ENCODE results near the gene AUTS2.

The AUTS2 gene

GRCh38 chr7:70570961-70571360 is 972.7 kb downstream of the AUTS2 start:
- H3K4me3 ChIP-seq (ENCODE audit: low read length) = no peak overlapping the region
- TF ChIP-seq CTCF (conservative IDR thresholded peaks at IDR 0.05; ENCODE audit: low read depth, low read length) = no peak
- DNase-seq (ENCODE audit: low read depth) = no peak

GRCh38 chr7:70571403-70571934 is 973.2 kb downstream of the AUTS2 start:
- DNase-seq (ENCODE audit: low read depth) = peak; percentile 42
- H3K4me3 ChIP-seq (ENCODE audit: low read length) = no peak overlapping the region
- no peak for TF ChIP-seq CTCF (conservative IDR thresholded peaks at IDR 0.05; ENCODE audit: low read depth, low read length)

DNA sequence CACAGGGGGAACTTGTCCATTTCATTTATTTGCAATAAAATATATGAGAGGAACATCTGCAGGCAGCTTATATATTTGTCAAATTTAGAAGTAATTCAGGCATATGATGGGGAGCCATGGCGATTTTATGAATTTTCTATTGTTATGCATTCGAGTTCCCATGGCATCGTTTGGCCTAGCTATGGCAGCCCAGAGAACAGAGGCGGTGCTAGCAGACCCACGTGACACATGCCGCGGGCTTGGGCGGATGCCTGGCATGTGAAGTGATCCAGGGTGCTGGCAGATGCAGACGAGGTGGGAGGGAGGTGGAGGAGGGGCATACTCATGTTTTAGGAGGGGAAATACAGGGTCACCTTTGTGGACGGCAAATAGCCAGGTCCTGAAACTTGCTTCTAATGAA is 973.7 kb downstream of the AUTS2 start:
- no peak overlapping the region for H3K4me3 ChIP-seq (ENCODE audit: low read length)
- DNase-seq (ENCODE audit: low read depth) = no peak
- TF ChIP-seq CTCF (conservative IDR thresholded peaks at IDR 0.05; ENCODE audit: low read depth, low read length) = no peak

DNA sequence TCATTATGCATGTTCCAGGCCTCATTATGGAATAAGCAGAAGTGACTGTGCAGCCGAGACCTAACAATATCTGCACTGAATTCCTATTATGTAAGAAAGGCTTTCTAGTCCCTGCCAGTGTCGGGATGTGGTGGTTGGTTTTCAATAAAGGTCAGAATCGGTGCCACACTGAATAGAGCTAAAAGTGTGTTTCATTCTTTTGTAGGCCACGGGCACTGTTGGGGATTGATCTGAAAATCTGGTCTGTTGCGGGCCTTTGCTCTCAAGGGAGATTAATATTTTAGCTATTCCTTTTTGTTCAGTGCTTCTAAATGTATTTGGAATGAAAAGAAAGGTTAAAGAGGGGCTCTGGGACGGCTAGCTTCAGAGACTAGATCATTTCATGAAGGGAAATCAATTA is 974.3 kb downstream of the AUTS2 start:
- no peak for DNase-seq (ENCODE audit: low read depth)
- no peak overlapping the region for H3K4me3 ChIP-seq (ENCODE audit: low read length)
- no peak for TF ChIP-seq CTCF (conservative IDR thresholded peaks at IDR 0.05; ENCODE audit: low read depth, low read length)

- DNase-seq (ENCODE audit: low read depth) = peak; percentile 92
- no peak overlapping the region for H3K4me3 ChIP-seq (ENCODE audit: low read length)
- no peak for TF ChIP-seq CTCF (conservative IDR thresholded peaks at IDR 0.05; ENCODE audit: low read depth, low read length)
These were observed 974.9 kb downstream of the AUTS2 start for GRCh38 chr7:70573071-70573661.

GRCh38 chr7:70573696-70574095 is 975.4 kb downstream of the AUTS2 start:
- H3K4me3 ChIP-seq (ENCODE audit: low read length) = no peak overlapping the region
- no peak for TF ChIP-seq CTCF (conservative IDR thresholded peaks at IDR 0.05; ENCODE audit: low read depth, low read length)
- no peak for DNase-seq (ENCODE audit: low read depth)

DNA sequence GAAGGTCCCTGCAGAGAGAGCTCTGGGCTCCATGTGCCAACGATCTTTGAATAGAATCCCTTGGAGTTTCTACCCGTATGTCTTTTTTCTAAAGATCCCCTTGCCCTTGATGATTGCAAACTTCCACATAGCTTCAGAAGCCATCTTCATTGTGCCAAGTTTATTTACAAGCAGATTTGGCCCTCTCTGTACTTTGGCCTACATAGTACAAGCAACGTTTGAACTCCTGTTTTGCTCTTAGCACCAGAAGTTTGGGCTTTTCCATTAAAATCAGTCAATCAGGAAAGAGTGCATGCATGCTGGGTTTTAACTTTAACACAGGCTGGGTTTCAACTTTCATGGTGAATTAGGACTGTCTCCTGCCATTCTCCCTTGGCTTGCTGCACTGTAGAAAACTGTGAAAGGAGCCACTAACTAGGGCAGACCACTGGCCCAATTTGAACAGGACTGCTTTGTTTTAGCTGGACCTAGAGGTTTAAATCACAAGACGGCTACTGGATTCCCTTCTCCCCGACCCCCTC is 976.1 kb downstream of the AUTS2 start:
- no peak for TF ChIP-seq CTCF (conservative IDR thresholded peaks at IDR 0.05; ENCODE audit: low read depth, low read length)
- no peak for DNase-seq (ENCODE audit: low read depth)
- no peak overlapping the region for H3K4me3 ChIP-seq (ENCODE audit: low read length)
